HepG2 (cell line): ENCODE measurements around the gene PRKAR2A. TPM values are rescaled to one million over a fixed set of nuclear protein-coding genes. Genes with fewer than 3 reads are reported as not detected.

ENCODE experiments used
- CENPT ChIP-seq: sonication (generic); formaldehyde crosslinking; IDR thresholded peaks from 2 replicates; pipeline ENCODE4 v1.8.0; 2022; ENCODE audit warnings: low read depth, mild to moderate bottlenecking, moderate library complexity, missing genetic modification reagents
- FOXJ3 ChIP-seq: sonication (generic); formaldehyde crosslinking; IDR thresholded peaks from 2 replicates; pipeline ENCODE4 v1.4.0; 2020; ENCODE audit warnings: missing genetic modification reagents, mild to moderate bottlenecking, borderline replicate concordance
- GLI4 ChIP-seq: sonication (generic); formaldehyde crosslinking; IDR thresholded peaks from 2 replicates; pipeline ENCODE4 v1.5.1; 2020; ENCODE audit warnings: missing genetic modification reagents, mild to moderate bottlenecking, moderate library complexity, borderline replicate concordance
- HDAC1 ChIP-seq: sonication (generic); formaldehyde crosslinking; IDR thresholded peaks from 2 replicates; pipeline ENCODE4 v1.5.1; 2020; ENCODE audit warnings: mild to moderate bottlenecking, missing genetic modification reagents
- MTF2 ChIP-seq: sonication (generic); formaldehyde crosslinking; IDR thresholded peaks from 2 replicates; pipeline ENCODE4 v1.5.0; 2020; ENCODE audit warnings: missing genetic modification reagents, borderline replicate concordance
- PPARG ChIP-seq: conservative IDR thresholded peaks from 2 replicates; pipeline ENCODE4 v1.6.1; 2016; ENCODE audit warnings: missing biosample characterization, missing genetic modification reagents
- U2AF1 ChIP-seq: fragments of 200-400 bp; formaldehyde crosslinking; optimal IDR thresholded peaks from 2 replicates; pipeline ENCODE3; 2017; ENCODE audit warnings: mild to moderate bottlenecking, low read depth, low read length
- ZBTB7A ChIP-seq: sonication (generic); formaldehyde crosslinking; IDR thresholded peaks from 2 replicates; pipeline ENCODE4 v1.8.0; 2022; ENCODE audit warnings: mild to moderate bottlenecking, missing genetic modification reagents
- ZMAT3 ChIP-seq: sonication (generic); formaldehyde crosslinking; conservative IDR thresholded peaks from 2 replicates; pipeline ENCODE4 v1.7.0; 2021; ENCODE audit warnings: missing genetic modification reagents
- ZNF17 ChIP-seq: sonication (generic); formaldehyde crosslinking; IDR thresholded peaks from 2 replicates; pipeline ENCODE4 v1.5.0; 2020; ENCODE audit warnings: mild to moderate bottlenecking, missing genetic modification reagents
- ZNF296 ChIP-seq: sonication (generic); formaldehyde crosslinking; conservative IDR thresholded peaks from 2 replicates; pipeline ENCODE4 v1.5.0; 2020; ENCODE audit warnings: mild to moderate bottlenecking, missing genetic modification reagents
- ZNF703 ChIP-seq: sonication (generic); formaldehyde crosslinking; IDR thresholded peaks from 2 replicates; pipeline ENCODE4 v1.5.1; 2020; ENCODE audit warnings: missing genetic modification reagents, mild to moderate bottlenecking, moderate library complexity, borderline replicate concordance
- ZNF772 ChIP-seq: sonication (generic); formaldehyde crosslinking; IDR thresholded peaks from 2 replicates; pipeline ENCODE4 v1.5.0; 2020; ENCODE audit warnings: mild to moderate bottlenecking, missing genetic modification reagents
- ZNF781 ChIP-seq: sonication (generic); formaldehyde crosslinking; IDR thresholded peaks from 2 replicates; pipeline ENCODE4 v1.5.1; 2020; ENCODE audit warnings: borderline replicate concordance, mild to moderate bottlenecking, missing genetic modification reagents; ENCODE audit errors: not compliant biosample characterization
- ZNF839 ChIP-seq: sonication (generic); formaldehyde crosslinking; IDR thresholded peaks from 2 replicates; pipeline ENCODE4 v1.4.0; 2020; ENCODE audit warnings: missing genetic modification reagents, mild to moderate bottlenecking, borderline replicate concordance
- ZNF841 ChIP-seq: sonication (generic); formaldehyde crosslinking; IDR thresholded peaks from 2 replicates; pipeline ENCODE4 v1.8.1; 2023; ENCODE audit warnings: missing genetic modification reagents, borderline replicate concordance
- polyA plus RNA-seq, 8 experiments: library from polyadenylated mRNA; depleted of rRNA in 3 of 8; stranded (reverse) in 7 of 8; unstranded in 1 of 8; fragments of >200 nt; fragmentation: Illumina TruSeq in 4 of 8; extraction: Trizol in 4 of 8; gene quantifications; 2 replicates each; pipeline versions ENCODE4 v1.2.1 to v1.2.3, GENCODE V29; 2011 to 2016; ENCODE audit warnings: low read depth in 4 of 8, missing spikeins in 1 of 8, mixed read lengths in 1 of 8; ENCODE audit not compliant: insufficient read depth in 1 of 8
- total RNA-seq, 5 experiments: library from RNA; depleted of rRNA; stranded (reverse); fragments of >200 nt; fragmentation: Illumina TruSeq; extraction: Trizol; gene quantifications; 2 replicates each; pipeline ENCODE4 v1.2.3, GENCODE V29; 2016; ENCODE audit warnings: low read depth in 1 of 5
- TF ChIP-seq, protein P1 (sequence below): sonication (generic); formaldehyde crosslinking; IDR thresholded peaks from 2 replicates; pipeline ENCODE4 v1.5.1; 2020; ENCODE audit warnings: missing genetic modification reagents, mild to moderate bottlenecking, borderline replicate concordance
- TF ChIP-seq, protein P2 (sequence below): sonication (generic); formaldehyde crosslinking; IDR thresholded peaks from 2 replicates; pipeline ENCODE4 v1.5.1; 2020; ENCODE audit warnings: mild to moderate bottlenecking, missing genetic modification reagents
- TF ChIP-seq, protein P3 (sequence below): sonication (generic); formaldehyde crosslinking; IDR thresholded peaks from 2 replicates; pipeline ENCODE4 v1.4.0; 2020; ENCODE audit warnings: missing genetic modification reagents; ENCODE audit errors: not compliant biosample characterization
- TF ChIP-seq, protein P4 (sequence below): sonication (generic); formaldehyde crosslinking; IDR thresholded peaks from 2 replicates; pipeline ENCODE4 v1.4.0; 2020; ENCODE audit warnings: missing genetic modification reagents

The PRKAR2A gene
- total and polyA plus RNA-seq, 2 of the 13 experiments (the other 11 are each of a cell fraction or from before 2014, with no cell fraction given) = 11.8 to 29.2 TPM

DNA sequence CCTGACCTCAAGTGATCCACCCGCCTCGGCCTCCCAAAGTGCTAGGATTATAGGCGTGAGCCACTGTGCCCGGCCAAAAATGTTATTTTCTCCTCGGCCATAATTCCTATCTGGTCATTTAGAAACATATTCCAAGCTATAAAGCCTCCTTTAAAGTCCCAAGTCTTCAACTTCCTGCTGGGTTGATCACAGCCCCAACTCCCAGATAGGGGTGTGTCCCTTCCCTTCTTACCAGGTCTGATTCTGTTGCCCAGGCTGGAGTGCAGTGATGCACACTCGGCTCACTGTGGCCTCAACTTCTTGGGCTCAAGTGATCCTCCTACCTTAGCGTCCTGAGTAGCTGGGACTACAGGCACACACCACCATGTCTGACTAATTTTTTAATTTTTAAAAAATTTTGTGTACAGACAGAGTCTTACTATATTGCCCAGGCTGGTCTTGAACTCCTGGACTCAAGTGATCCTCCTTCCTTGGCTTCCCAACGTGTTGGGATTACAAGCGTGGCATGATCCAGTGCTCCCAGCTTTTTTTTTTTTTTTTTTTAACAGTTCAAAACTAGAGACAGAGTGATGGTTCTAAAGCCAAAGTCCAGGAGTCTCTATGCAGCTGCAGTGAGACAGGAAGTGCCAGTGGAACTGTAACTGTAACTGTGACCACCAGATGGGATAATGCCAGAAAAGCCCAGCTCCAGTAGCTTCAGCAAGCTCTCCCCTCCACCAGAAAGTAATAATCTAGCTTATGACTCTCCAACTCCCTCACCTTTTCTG is 8.2 kb upstream of the PRKAR2A start (continued):
- TF ChIP-seq, protein P1, sequence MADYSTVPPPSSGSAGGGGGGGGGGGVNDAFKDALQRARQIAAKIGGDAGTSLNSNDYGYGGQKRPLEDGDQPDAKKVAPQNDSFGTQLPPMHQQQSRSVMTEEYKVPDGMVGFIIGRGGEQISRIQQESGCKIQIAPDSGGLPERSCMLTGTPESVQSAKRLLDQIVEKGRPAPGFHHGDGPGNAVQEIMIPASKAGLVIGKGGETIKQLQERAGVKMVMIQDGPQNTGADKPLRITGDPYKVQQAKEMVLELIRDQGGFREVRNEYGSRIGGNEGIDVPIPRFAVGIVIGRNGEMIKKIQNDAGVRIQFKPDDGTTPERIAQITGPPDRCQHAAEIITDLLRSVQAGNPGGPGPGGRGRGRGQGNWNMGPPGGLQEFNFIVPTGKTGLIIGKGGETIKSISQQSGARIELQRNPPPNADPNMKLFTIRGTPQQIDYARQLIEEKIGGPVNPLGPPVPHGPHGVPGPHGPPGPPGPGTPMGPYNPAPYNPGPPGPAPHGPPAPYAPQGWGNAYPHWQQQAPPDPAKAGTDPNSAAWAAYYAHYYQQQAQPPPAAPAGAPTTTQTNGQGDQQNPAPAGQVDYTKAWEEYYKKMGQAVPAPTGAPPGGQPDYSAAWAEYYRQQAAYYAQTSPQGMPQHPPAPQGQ (CRISPR knock-in tag) = no peak
- TF ChIP-seq CENPT (CRISPR knock-in tag) (no peak), ZNF772 (no peak), HDAC1 (peak; percentile 37; the same call in 1 of the 2 replicates), ZNF781 (CRISPR knock-in tag) (no peak), ZNF839 (no peak), ZBTB7A (no peak), GLI4 (CRISPR knock-in tag) (no peak), ZNF841 (no peak), ZNF703 (CRISPR knock-in tag) (no peak), ZNF17 (CRISPR knock-in tag) (no peak), ZNF296 (CRISPR knock-in tag) (no peak), PPARG (CRISPR knock-in tag) (no peak), U2AF1 (no peak), FOXJ3 (no peak), ZMAT3 (CRISPR knock-in tag) (no peak), MTF2 (CRISPR knock-in tag) (no peak)
- TF ChIP-seq, protein P2, sequence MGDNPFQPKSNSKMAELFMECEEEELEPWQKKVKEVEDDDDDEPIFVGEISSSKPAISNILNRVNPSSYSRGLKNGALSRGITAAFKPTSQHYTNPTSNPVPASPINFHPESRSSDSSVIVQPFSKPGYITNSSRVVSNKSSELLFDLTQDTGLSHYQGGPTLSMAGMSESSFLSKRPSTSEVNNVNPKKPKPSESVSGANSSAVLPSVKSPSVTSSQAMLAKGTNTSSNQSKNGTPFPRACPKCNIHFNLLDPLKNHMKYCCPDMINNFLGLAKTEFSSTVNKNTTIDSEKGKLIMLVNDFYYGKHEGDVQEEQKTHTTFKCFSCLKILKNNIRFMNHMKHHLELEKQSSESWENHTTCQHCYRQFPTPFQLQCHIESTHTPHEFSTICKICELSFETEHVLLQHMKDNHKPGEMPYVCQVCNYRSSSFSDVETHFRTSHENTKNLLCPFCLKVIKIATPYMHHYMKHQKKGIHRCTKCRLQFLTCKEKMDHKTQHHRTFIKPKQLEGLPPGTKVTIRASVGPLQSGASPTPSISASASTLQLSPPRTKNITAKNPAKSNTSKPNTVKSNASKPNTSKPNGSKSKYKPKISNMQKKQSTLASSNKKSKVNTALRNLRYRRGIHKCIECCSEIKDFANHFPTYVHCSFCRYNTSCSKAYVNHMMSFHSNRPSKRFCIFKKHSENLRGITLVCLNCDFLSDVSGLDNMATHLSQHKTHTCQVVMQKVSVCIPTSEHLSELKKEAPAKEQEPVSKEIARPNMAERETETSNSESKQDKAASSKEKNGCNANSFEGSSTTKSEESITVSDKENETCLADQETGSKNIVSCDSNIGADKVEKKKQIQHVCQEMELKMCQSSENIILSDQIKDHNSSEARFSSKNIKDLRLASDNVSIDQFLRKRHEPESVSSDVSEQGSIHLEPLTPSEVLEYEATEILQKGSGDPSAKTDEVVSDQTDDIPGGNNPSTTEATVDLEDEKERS = no peak
- TF ChIP-seq, protein P3, sequence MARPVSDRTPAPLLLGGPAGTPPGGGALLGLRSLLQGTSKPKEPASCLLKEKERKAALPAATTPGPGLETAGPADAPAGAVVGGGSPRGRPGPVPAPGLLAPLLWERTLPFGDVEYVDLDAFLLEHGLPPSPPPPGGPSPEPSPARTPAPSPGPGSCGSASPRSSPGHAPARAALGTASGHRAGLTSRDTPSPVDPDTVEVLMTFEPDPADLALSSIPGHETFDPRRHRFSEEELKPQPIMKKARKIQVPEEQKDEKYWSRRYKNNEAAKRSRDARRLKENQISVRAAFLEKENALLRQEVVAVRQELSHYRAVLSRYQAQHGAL = no peak
- TF ChIP-seq, protein P4, sequence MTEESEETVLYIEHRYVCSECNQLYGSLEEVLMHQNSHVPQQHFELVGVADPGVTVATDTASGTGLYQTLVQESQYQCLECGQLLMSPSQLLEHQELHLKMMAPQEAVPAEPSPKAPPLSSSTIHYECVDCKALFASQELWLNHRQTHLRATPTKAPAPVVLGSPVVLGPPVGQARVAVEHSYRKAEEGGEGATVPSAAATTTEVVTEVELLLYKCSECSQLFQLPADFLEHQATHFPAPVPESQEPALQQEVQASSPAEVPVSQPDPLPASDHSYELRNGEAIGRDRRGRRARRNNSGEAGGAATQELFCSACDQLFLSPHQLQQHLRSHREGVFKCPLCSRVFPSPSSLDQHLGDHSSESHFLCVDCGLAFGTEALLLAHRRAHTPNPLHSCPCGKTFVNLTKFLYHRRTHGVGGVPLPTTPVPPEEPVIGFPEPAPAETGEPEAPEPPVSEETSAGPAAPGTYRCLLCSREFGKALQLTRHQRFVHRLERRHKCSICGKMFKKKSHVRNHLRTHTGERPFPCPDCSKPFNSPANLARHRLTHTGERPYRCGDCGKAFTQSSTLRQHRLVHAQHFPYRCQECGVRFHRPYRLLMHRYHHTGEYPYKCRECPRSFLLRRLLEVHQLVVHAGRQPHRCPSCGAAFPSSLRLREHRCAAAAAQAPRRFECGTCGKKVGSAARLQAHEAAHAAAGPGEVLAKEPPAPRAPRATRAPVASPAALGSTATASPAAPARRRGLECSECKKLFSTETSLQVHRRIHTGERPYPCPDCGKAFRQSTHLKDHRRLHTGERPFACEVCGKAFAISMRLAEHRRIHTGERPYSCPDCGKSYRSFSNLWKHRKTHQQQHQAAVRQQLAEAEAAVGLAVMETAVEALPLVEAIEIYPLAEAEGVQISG (CRISPR knock-in tag) = 0 out of 2 replicates have a peak, but pooled peaks have one; percentile 21
